NT2/D1 (cell line): ENCODE data around the gene LCP2.

Experiments used
- SUZ12 ChIP-seq: IDR thresholded peaks from 2 replicates; pipeline ENCODE4 v1.6.1; 2011; ENCODE audit not compliant: insufficient read length, insufficient read depth; ENCODE audit errors: extremely low read depth
- YY1 ChIP-seq: IDR thresholded peaks from 2 replicates; pipeline ENCODE4 v1.6.1; 2011; ENCODE audit not compliant: insufficient read length, insufficient read depth
- ZNF274 ChIP-seq: IDR thresholded peaks from 2 replicates; pipeline ENCODE4 v1.6.1; 2011; ENCODE audit warnings: mild to moderate bottlenecking, low read depth, low read length

DNA sequence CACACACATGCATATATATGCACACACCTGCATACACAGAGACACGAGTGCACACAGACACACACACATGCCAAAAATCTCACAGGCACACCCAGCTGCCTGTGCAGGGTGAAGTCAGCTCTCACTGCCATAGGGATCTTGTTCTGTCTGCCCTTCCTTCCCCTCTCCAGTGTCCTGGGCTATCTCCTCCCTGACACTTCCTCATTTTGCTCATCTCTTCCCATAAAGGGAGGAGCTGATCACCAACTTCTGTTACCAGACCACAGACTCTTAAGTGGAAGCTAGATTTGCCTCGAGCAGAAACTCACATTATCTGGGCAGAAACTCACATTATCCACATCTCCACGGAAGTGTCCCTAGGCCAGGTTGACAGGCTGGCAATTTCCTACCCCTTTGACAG lies 28.7 kb downstream of the LCP2 start:
- TF ChIP-seq YY1: no peak
- no peak for TF ChIP-seq ZNF274
- TF ChIP-seq SUZ12: no peak
